ENCODE measurements around the gene ZNF280C.
A peak's percentile ranks its signal among the peaks of the same experiment; 100 is the strongest.

ZNF280C gene

GRCh38 chrX:130228871-130229270 lies 39.8 kb downstream of the ZNF280C start:
- Histone ChIP-seq H2AK5ac (ENCODE audit: low read length) (no peak overlapping the region), H3K27ac (ENCODE audit: low read depth, low read length) (no peak overlapping the region), H3K4me2 (ENCODE audit: low read length) (no peak overlapping the region), H3K27me3 (ENCODE audit: insufficient read depth, low read length) (no peaks in the 10 kb centered on the region), H4K12ac (ENCODE audit: low read depth, low read length) (no peak overlapping the region), H3K18ac (ENCODE audit: low read length) (no peak overlapping the region), H2AFZ (ENCODE audit: insufficient read depth, low read length, poor library complexity) (no peak overlapping the region), H3K9ac (ENCODE audit: low read length) (no peak overlapping the region), H3K23ac (ENCODE audit: low read length) (no peak overlapping the region), H2BK120ac (ENCODE audit: insufficient read depth, low read length, poor library complexity) (no peak overlapping the region), H3K4me3 (ENCODE audit: low read depth, low read length) (no peak overlapping the region), H3K79me1 (ENCODE audit: low read length) (no peaks in the 10 kb centered on the region), H3K36me3 (ENCODE audit: control insufficient read depth in 1 of 2, insufficient read depth in 2 of 2, low read length in 2 of 2) (no peaks in the 10 kb centered on the region), H3K9me3 (ENCODE audit: insufficient read depth, low read depth, low read length) (no peaks in the 10 kb centered on the region), H2BK12ac (ENCODE audit: low read length) (no peak overlapping the region), H4K8ac (ENCODE audit: low read depth, low read length) (no peak overlapping the region), H4K91ac (ENCODE audit: low read depth, low read length) (no peak overlapping the region), H3K4me1 (ENCODE audit: control insufficient read depth in 1 of 2, insufficient read depth in 2 of 2, low read length in 2 of 2) (no peaks in the 10 kb centered on the region), H3K4ac (ENCODE audit: low read depth, low read length) (no peak overlapping the region), H2BK5ac (ENCODE audit: low read depth, low read length, poor library complexity) (no peak overlapping the region), H3K79me2 (ENCODE audit: control insufficient read depth, insufficient read depth, low read length, poor library complexity) (no peaks in the 10 kb centered on the region), H3K14ac (ENCODE audit: low read length) (no peak overlapping the region)
- no CpG with 5 or more reads among the region's 2 CpGs for WGBS (ENCODE audit: extremely low coverage, insufficient coverage, insufficient read length)
- DNase-seq: no peak

- H4K8ac ChIP-seq (ENCODE audit: low read depth, low read length): no peak overlapping the region
- no peaks in the 10 kb centered on the region for H3K36me3 ChIP-seq (ENCODE audit: control insufficient read depth in 1 of 2, insufficient read depth in 2 of 2, low read length in 2 of 2)
- H3K4ac ChIP-seq (ENCODE audit: low read depth, low read length): no peak overlapping the region
- H2BK5ac ChIP-seq (ENCODE audit: low read depth, low read length, poor library complexity): no peak overlapping the region
- H3K4me3 ChIP-seq (ENCODE audit: low read depth, low read length): no peak overlapping the region
- no peak overlapping the region for H2BK120ac ChIP-seq (ENCODE audit: insufficient read depth, low read length, poor library complexity)
- no peaks in the 10 kb centered on the region for H3K27me3 ChIP-seq (ENCODE audit: insufficient read depth, low read length)
- DNase-seq: peak; percentile 42 to 90
- H3K4me2 ChIP-seq (ENCODE audit: low read length): no peak overlapping the region
- no CpG with 5 or more reads among the region's 2 CpGs for WGBS (ENCODE audit: extremely low coverage, insufficient coverage, insufficient read length)
- no peak overlapping the region for H3K14ac ChIP-seq (ENCODE audit: low read length)
- no peak overlapping the region for H4K91ac ChIP-seq (ENCODE audit: low read depth, low read length)
- no peak overlapping the region for H2BK12ac ChIP-seq (ENCODE audit: low read length)
- H4K12ac ChIP-seq (ENCODE audit: low read depth, low read length): no peak overlapping the region
- H3K27ac ChIP-seq (ENCODE audit: low read depth, low read length): no peak overlapping the region
- no peaks in the 10 kb centered on the region for H3K79me2 ChIP-seq (ENCODE audit: control insufficient read depth, insufficient read depth, low read length, poor library complexity)
- H2AFZ ChIP-seq (ENCODE audit: insufficient read depth, low read length, poor library complexity): no peak overlapping the region
- H3K23ac ChIP-seq (ENCODE audit: low read length): no peak overlapping the region
- no peaks in the 10 kb centered on the region for H3K79me1 ChIP-seq (ENCODE audit: low read length)
- H3K18ac ChIP-seq (ENCODE audit: low read length): no peak overlapping the region
- no peaks in the 10 kb centered on the region for H3K9me3 ChIP-seq (ENCODE audit: insufficient read depth, low read depth, low read length)
- H3K4me1 ChIP-seq (ENCODE audit: control insufficient read depth in 1 of 2, insufficient read depth in 2 of 2, low read length in 2 of 2): no peaks in the 10 kb centered on the region
- H3K9ac ChIP-seq (ENCODE audit: low read length): no peak overlapping the region
- H2AK5ac ChIP-seq (ENCODE audit: low read length): no peak overlapping the region
Observed at GRCh38 chrX:130224810-130225209, 43.9 kb downstream of the ZNF280C start.

- Histone ChIP-seq H3K4me1 (ENCODE audit: control insufficient read depth in 1 of 2, insufficient read depth in 2 of 2, low read length in 2 of 2) (no peaks in the 10 kb centered on the region), H3K14ac (ENCODE audit: low read length) (no peak overlapping the region), H2AFZ (ENCODE audit: insufficient read depth, low read length, poor library complexity) (no peak overlapping the region), H3K79me2 (ENCODE audit: control insufficient read depth, insufficient read depth, low read length, poor library complexity) (no peaks in the 10 kb centered on the region), H3K27me3 (ENCODE audit: insufficient read depth, low read length) (no peaks in the 10 kb centered on the region), H3K79me1 (ENCODE audit: low read length) (no peaks in the 10 kb centered on the region), H4K91ac (ENCODE audit: low read depth, low read length) (no peak overlapping the region), H2AK5ac (ENCODE audit: low read length) (no peak overlapping the region), H3K4me3 (ENCODE audit: low read depth, low read length) (no peak overlapping the region), H3K23ac (ENCODE audit: low read length) (no peak overlapping the region), H2BK120ac (ENCODE audit: insufficient read depth, low read length, poor library complexity) (no peak overlapping the region), H3K9ac (ENCODE audit: low read length) (no peak overlapping the region), H2BK5ac (ENCODE audit: low read depth, low read length, poor library complexity) (no peak overlapping the region), H3K27ac (ENCODE audit: low read depth, low read length) (no peak overlapping the region), H3K36me3 (ENCODE audit: control insufficient read depth in 1 of 2, insufficient read depth in 2 of 2, low read length in 2 of 2) (no peaks in the 10 kb centered on the region), H4K12ac (ENCODE audit: low read depth, low read length) (no peak overlapping the region), H4K8ac (ENCODE audit: low read depth, low read length) (no peak overlapping the region), H3K18ac (ENCODE audit: low read length) (no peak overlapping the region), H3K9me3 (ENCODE audit: insufficient read depth, low read depth, low read length) (no peaks in the 10 kb centered on the region), H3K4me2 (ENCODE audit: low read length) (no peak overlapping the region), H3K4ac (ENCODE audit: low read depth, low read length) (no peak overlapping the region), H2BK12ac (ENCODE audit: low read length) (no peak overlapping the region)
- no peak for DNase-seq
- no CpG with 5 or more reads among the region's 4 CpGs for WGBS (ENCODE audit: extremely low coverage, insufficient coverage, insufficient read length)
Observed at GRCh38 chrX:130216320-130216719, 52.4 kb downstream of the ZNF280C start.

- no CpG with 5 or more reads among the region's 2 CpGs for WGBS (ENCODE audit: extremely low coverage, insufficient coverage, insufficient read length)
- Histone ChIP-seq H3K4ac (ENCODE audit: low read depth, low read length) (no peak overlapping the region), H3K27ac (ENCODE audit: low read depth, low read length) (no peak overlapping the region)
Observed at GRCh38 chrX:130213376-130213775, 55.3 kb downstream of the ZNF280C start.

More at GRCh38 chrX:130213376-130213775, 55.3 kb downstream of the ZNF280C start:
- no peak overlapping the region for H2AFZ ChIP-seq (ENCODE audit: insufficient read depth, low read length, poor library complexity)
- no peak overlapping the region for H3K9ac ChIP-seq (ENCODE audit: low read length)
- H3K14ac ChIP-seq (ENCODE audit: low read length): no peak overlapping the region
- H3K4me1 ChIP-seq (ENCODE audit: control insufficient read depth in 1 of 2, insufficient read depth in 2 of 2, low read length in 2 of 2): no peaks in the 10 kb centered on the region
- H3K79me1 ChIP-seq (ENCODE audit: low read length): no peaks in the 10 kb centered on the region
- no peaks in the 10 kb centered on the region for H3K27me3 ChIP-seq (ENCODE audit: insufficient read depth, low read length)
- no peaks in the 10 kb centered on the region for H3K36me3 ChIP-seq (ENCODE audit: control insufficient read depth in 1 of 2, insufficient read depth in 2 of 2, low read length in 2 of 2)
- no peak overlapping the region for H3K4me3 ChIP-seq (ENCODE audit: low read depth, low read length)
- no peak for DNase-seq
- H3K18ac ChIP-seq (ENCODE audit: low read length): no peak overlapping the region
- H2BK12ac ChIP-seq (ENCODE audit: low read length): no peak overlapping the region
- no peaks in the 10 kb centered on the region for H3K9me3 ChIP-seq (ENCODE audit: insufficient read depth, low read depth, low read length)
- no peak overlapping the region for H4K91ac ChIP-seq (ENCODE audit: low read depth, low read length)
- no peak overlapping the region for H2BK5ac ChIP-seq (ENCODE audit: low read depth, low read length, poor library complexity)
- no peak overlapping the region for H2BK120ac ChIP-seq (ENCODE audit: insufficient read depth, low read length, poor library complexity)
- no peak overlapping the region for H3K23ac ChIP-seq (ENCODE audit: low read length)
- no peak overlapping the region for H4K8ac ChIP-seq (ENCODE audit: low read depth, low read length)
- H2AK5ac ChIP-seq (ENCODE audit: low read length): no peak overlapping the region
- no peak overlapping the region for H4K12ac ChIP-seq (ENCODE audit: low read depth, low read length)
- H3K79me2 ChIP-seq (ENCODE audit: control insufficient read depth, insufficient read depth, low read length, poor library complexity): no peaks in the 10 kb centered on the region
- no peak overlapping the region for H3K4me2 ChIP-seq (ENCODE audit: low read length)

Measured in trophoblast cell (in vitro differentiated cells and primary cell).